ENCODE data around the gene LIPE.

DNA sequence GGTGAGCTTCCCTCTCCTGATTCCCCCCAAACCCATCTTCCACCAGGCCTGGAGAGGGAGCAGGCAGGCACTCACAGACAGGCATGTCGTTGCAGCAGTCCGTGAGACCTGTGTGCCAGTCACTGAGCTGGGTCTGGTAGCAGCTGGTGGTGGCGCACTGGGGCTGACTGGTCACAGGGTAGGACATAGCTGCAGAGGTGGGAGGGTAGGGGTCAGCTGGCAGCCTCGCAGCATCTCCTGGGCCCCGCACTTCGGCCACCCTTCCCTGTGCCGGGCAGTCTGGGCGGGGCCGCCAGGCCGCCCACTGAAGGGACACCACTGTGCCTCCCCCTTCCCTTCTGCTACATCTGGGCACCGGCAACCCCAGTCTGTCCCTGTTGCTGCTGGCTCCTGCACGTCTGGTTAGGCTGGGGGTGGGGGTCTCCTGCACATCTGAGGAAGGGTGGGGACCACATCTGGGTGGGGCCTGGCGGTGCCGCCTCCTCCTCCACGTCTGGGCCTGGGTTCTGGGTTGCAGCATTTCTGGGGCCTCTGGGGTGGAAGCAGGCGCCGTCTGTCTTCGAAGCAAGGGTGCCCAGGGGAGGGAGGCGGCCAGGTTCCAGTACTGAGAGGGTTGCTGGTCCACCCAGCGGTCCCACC is 38.2 kb downstream of the LIPE start:
- TF ChIP-seq, protein P1, sequence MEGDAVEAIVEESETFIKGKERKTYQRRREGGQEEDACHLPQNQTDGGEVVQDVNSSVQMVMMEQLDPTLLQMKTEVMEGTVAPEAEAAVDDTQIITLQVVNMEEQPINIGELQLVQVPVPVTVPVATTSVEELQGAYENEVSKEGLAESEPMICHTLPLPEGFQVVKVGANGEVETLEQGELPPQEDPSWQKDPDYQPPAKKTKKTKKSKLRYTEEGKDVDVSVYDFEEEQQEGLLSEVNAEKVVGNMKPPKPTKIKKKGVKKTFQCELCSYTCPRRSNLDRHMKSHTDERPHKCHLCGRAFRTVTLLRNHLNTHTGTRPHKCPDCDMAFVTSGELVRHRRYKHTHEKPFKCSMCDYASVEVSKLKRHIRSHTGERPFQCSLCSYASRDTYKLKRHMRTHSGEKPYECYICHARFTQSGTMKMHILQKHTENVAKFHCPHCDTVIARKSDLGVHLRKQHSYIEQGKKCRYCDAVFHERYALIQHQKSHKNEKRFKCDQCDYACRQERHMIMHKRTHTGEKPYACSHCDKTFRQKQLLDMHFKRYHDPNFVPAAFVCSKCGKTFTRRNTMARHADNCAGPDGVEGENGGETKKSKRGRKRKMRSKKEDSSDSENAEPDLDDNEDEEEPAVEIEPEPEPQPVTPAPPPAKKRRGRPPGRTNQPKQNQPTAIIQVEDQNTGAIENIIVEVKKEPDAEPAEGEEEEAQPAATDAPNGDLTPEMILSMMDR (IDR thresholded peaks at IDR 0.05) = no peak
- no peak for TF ChIP-seq POLR2A (IDR thresholded peaks at IDR 0.05)

Measured in uterus (tissue), 2 donors.